ENCODE results near the gene ACSS1. TPM values are rescaled to one million over a fixed set of nuclear protein-coding genes. Genes with fewer than 3 reads are reported as not detected.

Gene ACSS1
- polyA plus RNA-seq (ENCODE audit: insufficient read length), result 28.4 TPM
- long read RNA-seq, donor 1, full-length matches to known transcripts, result 6 of 12 reads
- long read RNA-seq, donor 1, partial matches to known transcripts, result 6 of 12 reads
- long read RNA-seq, donor 1, other reads (novel, unspliced or antisense), result 0 of 12 reads
- long read RNA-seq, donor 2, full-length matches to known transcripts, result 7 of 7 reads
- long read RNA-seq, donor 2, partial matches to known transcripts, result 0 of 7 reads
- long read RNA-seq, donor 2, other reads (novel, unspliced or antisense), result 0 of 7 reads
- long read RNA-seq, donor 3, partial matches to known transcripts, result 0 of 4 reads
- long read RNA-seq, donor 3, other reads (novel, unspliced or antisense), result 0 of 4 reads
- long read RNA-seq, donor 4, result 0 reads
- long read RNA-seq, donor 5, full-length matches to known transcripts, result 11 of 11 reads
- long read RNA-seq, donor 5, partial matches to known transcripts, result 0 of 11 reads
- long read RNA-seq, donor 5, other reads (novel, unspliced or antisense), result 0 of 11 reads
- long read RNA-seq, donor 6, transcript ACSS1-201 (14 exons, 3,680 nt), result major isoform, 5 of 5 reads
- long read RNA-seq, donor 6, partial matches to known transcripts, result 0 of 5 reads
- long read RNA-seq, donor 6, other reads (novel, unspliced or antisense), result 0 of 5 reads
- long read RNA-seq, donor 7, full-length matches to known transcripts, result 10 of 10 reads
- long read RNA-seq, donor 7, partial matches to known transcripts, result 0 of 10 reads
- long read RNA-seq, donor 7, other reads (novel, unspliced or antisense), result 0 of 10 reads
- long read RNA-seq, donor 8, partial matches to known transcripts, result 0 of 3 reads
- long read RNA-seq, donor 8, other reads (novel, unspliced or antisense), result 0 of 3 reads

DNA sequence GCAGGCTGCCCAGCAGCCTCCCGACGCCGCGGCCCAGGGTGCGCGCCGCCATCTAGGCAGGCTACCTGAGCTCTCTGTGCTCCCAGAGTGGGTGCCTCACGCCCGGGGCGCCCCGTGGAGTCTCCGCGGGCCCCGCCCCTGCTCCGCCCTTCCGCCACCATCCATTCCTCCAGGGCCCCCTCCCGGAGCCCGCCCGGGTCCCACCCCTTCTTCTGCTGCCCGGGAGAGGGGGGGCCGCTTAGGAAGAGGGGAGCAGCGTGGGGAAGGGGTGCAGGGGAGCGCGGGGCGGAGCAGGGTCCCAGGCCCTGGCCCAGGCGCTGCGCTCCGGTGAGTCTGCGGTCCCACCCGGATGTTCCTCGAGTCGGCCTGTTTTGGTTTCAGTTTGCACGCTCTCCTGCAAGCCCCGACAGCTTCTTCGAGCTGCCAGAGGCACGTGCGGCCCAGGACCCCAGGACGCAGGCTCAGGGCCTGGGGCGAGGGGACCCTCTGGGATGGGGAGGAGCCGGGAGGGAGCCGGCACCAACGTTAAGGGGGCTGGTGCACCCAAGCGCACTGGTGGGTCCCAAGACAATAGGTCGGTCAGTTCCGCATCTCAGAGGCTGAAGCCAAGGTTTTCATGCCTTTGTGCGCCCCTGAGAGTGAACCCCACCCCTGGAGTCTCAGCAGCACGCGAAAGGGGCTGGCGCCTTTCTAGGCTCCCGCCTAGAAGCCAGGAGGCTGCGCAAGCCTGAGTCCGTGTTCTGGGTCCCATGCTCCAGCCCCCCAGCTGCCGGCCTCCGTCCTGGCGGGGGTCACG is at the start of gene ACSS1:
Gene ACSS1, minus strand, starts transcription at position 89 of the 796 bp plus-strand sequence. Its CDS starts 37 bp downstream, at position 52.
- no peak for DNase-seq

GRCh38 chr20:25103526-25103925 is 45.6 kb upstream of the ACSS1 start:
- DNase-seq, result no peak

DNA sequence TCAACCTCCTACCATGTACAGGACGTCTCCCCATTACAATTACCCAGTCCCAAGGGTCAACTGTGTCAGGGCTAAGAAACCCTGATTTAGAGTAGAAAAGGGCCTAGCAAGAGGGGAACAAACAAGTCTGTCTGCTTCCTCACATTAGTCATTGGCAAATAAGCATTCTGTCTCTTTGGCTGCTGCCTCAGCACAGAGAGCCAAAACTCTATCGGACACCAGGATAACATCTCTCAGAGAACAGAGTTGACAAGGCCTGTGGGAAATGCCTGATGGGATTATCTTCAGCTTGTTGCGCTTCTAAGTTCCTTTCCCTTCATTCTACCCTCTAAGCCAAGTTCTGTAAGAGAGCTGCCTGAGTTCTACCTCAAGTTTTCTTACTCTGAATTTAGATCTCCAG is 43.0 kb upstream of the ACSS1 start:
- DNase-seq, result no peak

GRCh38 chr20:25099601-25100140 is 41.7 kb upstream of the ACSS1 start:
- no peak for DNase-seq

DNA sequence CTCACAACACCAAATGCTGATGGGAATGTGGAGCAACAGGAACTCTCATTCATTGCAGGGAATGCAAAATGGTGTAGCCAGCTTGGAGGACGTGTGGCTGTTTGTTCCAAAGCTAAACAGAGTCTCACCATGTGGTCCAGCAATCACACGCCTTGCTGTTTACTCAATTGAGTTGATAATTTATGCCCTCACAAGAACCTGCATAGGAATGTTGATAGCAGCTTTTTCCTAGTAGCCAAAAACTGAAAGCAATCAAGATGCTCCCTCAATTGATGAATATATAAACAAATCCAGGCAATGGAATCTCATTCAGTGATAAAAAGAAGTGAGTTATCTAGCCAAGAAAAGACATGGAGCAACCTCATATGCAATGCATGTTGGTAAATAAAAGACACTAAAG is 39.6 kb upstream of the ACSS1 start:
- DNase-seq, result no peak

- no peak for DNase-seq
Observed at GRCh38 chr20:25090492-25091429, 32.8 kb upstream of the ACSS1 start.

DNA sequence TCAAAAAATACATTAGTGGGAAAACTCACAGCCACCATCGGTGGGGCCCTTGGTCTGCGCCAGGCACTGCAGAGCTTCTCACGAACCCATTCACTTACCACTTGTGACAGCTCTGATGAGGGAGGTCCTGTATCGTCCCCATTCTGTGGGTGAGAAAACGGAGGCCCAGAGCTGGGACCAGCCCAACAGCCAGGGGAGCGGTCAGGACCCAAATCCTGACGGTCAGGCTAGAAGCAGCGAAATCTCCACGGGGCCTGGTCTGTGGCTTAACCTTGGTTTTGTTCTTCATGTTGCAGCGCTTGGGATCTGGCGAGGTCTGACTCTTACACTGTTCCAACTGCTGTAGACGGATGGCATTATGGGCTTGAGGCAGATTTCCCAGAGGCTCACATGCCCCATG is 31.7 kb upstream of the ACSS1 start:
- DNase-seq, result no peak

DNA sequence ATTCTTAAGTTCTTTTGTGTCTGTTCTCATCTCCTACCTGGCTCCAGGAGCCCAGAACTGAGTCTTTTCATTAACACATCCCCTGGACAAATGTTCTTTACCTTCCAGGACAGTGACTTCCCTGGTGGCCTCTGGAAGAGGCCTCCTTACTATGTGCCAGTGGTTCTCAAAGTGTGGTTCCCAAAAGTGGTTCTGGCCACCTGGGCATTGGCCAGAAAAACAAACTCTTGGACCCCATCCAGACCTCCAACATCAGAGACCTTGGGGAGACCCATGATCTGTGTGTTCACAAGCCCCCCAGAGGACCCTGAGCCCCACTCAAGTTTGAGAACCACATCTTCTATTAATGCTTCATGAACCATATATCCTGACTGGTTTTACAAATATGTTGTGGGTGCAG is 31.2 kb upstream of the ACSS1 start:
- DNase-seq, result no peak

DNA sequence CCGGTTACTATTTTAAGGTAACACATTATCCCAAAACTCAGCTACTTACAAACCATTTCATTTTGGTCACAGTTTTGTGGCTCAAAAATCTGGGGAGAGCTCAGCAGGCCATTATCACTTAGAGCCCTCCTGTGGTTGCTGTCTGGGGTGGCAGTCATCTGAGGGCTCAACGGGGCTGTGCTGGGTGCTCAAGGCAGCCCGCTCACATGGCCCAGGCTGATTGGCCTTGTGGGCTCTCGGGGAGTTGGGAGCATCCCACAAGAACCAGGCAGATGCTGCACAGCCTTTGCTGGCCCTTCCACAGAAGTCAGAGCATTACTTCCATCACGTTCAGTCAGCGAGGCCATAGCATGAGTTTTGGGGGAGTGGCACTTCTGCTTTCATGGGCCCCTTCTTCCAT is 30.3 kb upstream of the ACSS1 start:
- no peak for DNase-seq

- no peak for DNase-seq
Observed at GRCh38 chr20:25087186-25087929, 29.4 kb upstream of the ACSS1 start.

- DNase-seq, result no peak
Observed at GRCh38 chr20:25085756-25086495, 28.0 kb upstream of the ACSS1 start.

DNA sequence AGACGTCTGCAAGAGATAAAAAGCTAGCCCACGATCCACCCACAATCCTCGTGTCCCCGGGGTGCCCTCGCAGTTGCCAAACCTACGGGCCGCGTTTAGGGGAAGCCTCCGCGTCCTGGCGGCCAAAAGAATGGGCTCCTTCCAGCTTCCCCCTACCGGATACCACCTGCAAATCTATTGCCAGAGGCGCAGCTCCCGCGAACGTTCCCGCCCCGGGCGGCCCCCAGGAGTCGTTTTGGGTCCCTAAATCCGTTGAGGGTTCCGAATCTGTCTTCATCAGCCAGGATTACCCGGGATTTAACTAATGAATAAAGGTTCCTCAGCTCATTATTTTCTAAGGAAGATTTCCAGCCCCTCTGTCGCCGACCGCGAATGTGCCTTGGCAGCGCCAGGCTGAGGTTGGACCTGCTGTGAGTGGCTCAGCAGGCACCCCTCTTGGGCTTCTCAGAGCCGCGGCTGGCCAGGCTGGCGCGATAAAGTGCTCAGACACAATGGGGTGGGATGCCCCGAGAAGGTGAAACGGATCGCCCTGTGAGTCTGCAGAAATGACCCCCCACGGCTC is 26.8 kb upstream of the ACSS1 start:
- no peak for DNase-seq

DNA sequence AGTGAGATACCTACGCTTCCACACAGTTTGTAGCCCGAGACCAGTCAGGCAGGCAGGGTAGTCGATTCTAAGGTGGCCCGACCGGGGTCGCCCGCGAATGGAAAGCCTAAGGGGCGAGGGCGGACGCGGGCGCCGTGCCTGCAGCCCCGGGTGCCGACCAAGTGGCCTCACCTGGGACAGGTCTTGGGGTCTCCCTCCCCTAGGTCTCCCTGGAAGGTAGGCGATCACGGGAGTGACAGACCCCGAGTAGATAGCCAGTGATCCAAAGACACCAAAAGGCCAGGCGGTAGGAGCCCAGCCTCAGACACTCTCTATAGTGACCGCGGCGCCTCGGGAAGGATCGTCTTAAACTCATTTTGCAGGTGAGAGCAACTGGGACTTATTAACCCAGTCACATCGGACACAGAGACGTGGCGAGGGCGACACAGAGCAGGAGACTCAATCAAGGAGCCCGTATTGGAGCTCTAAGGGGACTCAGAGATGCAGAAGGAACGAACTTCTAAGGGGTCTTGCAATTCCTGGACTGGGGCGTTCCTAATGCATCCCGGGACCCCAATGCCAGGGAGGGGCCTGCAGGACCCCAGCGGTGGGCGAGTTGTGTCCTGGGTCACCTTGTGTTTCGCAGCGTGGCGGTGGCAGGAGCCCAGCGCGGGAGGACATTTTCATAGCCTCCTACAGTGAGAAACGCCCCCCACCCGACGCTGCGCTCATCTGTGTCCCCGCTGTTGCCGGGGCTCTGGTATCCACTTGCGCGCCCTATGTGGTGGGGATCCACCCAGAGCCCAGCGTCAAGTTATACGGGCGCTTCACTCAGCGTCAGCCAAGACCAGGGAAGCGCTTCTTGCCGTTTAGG is 26.1 kb upstream of the ACSS1 start:
- no peak for DNase-seq

DNA sequence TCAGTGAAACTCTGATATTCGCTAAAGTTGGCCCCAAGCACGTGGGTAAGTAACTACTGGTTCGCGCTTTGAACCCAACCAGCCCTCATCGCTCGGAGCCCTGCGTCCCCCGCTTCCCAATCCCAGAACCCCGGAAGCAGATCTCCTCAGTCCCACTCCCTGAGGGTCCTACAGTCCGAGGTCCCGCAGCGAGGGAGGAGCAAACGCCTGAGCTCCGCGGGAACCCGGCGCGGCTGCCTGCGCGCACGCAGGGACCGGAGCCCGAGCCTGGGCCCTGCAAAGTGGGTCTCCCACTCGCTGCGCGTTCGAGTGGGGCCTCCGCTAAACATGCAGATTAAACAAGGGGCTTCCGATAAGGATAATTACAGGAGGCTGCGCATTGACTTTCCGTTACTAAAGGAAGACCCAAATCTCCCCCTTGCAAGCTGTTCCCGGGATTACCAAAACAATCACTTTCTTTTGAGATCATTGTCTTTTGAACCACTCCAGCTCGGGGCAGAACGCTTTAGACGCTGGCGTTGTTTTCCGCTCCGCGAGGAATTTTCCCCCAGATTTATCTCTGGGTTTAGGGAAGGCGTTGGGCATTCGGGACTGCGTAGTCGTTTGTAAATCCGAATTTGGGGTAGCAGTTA is 25.3 kb upstream of the ACSS1 start:
- no peak for DNase-seq

DNA sequence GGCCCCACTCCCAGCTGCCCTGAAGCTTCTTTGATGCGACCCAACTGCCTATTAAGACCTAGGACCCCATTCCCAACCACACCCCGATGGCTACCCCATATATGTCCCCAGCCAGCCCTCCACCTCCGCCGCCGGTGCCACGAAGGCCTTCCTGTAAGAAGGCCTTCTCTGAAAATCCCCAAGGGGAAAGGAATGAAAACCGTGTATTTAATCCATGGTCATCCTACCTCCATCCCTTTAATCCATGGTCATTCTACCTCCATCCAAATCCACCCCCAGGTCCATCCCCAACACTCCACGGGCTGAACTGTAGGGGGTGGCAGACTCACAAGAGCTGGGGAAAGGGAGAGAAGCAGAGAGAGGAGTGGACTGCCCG is 24.5 kb upstream of the ACSS1 start:
- no peak for DNase-seq

- DNase-seq, result no peak
Observed at GRCh38 chr20:25081730-25082497, 24.0 kb upstream of the ACSS1 start, which contains the start of gene VSX1. VSX1 (minus strand) TSS chr20:25082141; CDS start chr20:25082096, 45 bp downstream.
